CD4-positive, alpha-beta T cell (primary cell): ENCODE results near the gene SH3RF3. TPM values are rescaled to one million over a fixed set of nuclear protein-coding genes. Genes with fewer than 3 reads are reported as not detected.

Source experiments
- ATAC-seq: fragments of 200-7000 bp; cut with Tn5 transposase; one replicate; pipeline ENCODE4 v1.10.0; 2022; ENCODE audit warnings: mild to moderate bottlenecking; ENCODE audit not compliant: poor library complexity
- CTCF ChIA-PET: fragments of 350-600 bp; sonication (Branson Sonifier 250); formaldehyde crosslinking; loops from one replicate; lab custom pipeline; 2021; ENCODE audit warnings: antibody characterized with exemption, inconsistent platforms; lab: Charles Lee
- POLR2A ChIA-PET: fragments of 350-600 bp; sonication (Branson Sonifier 250); formaldehyde crosslinking; loops from one replicate; lab custom pipeline; 2021; ENCODE audit warnings: antibody characterized with exemption, inconsistent platforms; lab: Charles Lee
- DNase-seq, 14 experiments: peaks; one replicate each; pipeline ENCODE4 v3.0.0-alpha.2; 2013 to 2020; ENCODE audit warnings: mixed read lengths in 2 of 14
- H3K27ac ChIP-seq, 2 donors: one replicate each; pipeline versions ENCODE4 v1.5.1 to v1.7.0; 2013; ENCODE audit warnings: low read length in 2 of 2, low read depth in 1 of 2, mild to moderate bottlenecking in 1 of 2
- H3K27me3 ChIP-seq, 2 experiments: 1 replicate in 1 of 2; 2 replicates in 1 of 2; pipeline versions ENCODE4 v1.6.1 to v1.7.0; 2013; ENCODE audit warnings: low read length in 2 of 2, control low read depth in 1 of 2, mild to moderate bottlenecking in 1 of 2, moderate library complexity in 1 of 2; ENCODE audit not compliant: insufficient read depth in 2 of 2, control insufficient read depth in 1 of 2
- H3K36me3 ChIP-seq: one replicate; pipeline ENCODE4 v1.6.1; 2013; ENCODE audit warnings: low read length, control low read depth; ENCODE audit not compliant: insufficient read depth
- H3K4me1 ChIP-seq: one replicate; pipeline ENCODE4 v1.6.1; 2013; ENCODE audit warnings: low read length, control low read depth; ENCODE audit not compliant: insufficient read depth
- H3K4me3 ChIP-seq: one replicate; pipeline ENCODE4 v1.5.1; 2013; ENCODE audit warnings: mild to moderate bottlenecking, low read length, moderate library complexity
- H3K9me3 ChIP-seq, 2 experiments: 1 replicate in 1 of 2; 2 replicates in 1 of 2; pipeline versions ENCODE4 v1.6.1 to v1.7.0; 2013; ENCODE audit warnings: low read length in 2 of 2, mild to moderate bottlenecking in 2 of 2, control low read depth in 1 of 2, moderate library complexity in 1 of 2; ENCODE audit not compliant: control insufficient read depth in 1 of 2, insufficient read depth in 1 of 2
- H3K27ac Mint-ChIP-seq: one replicate; pipeline ENCODE4 v1.8.0; 2020; ENCODE audit warnings: mixed read lengths
- H3K27me3 Mint-ChIP-seq: one replicate; pipeline ENCODE4 v1.8.0; 2021; ENCODE audit warnings: mixed read lengths
- H3K36me3 Mint-ChIP-seq: one replicate; pipeline ENCODE4 v1.8.0; 2021; ENCODE audit warnings: low read depth, mixed read lengths
- H3K4me1 Mint-ChIP-seq: one replicate; pipeline ENCODE4 v1.8.0; 2021; ENCODE audit warnings: low read depth, mixed read lengths
- H3K4me3 Mint-ChIP-seq: one replicate; pipeline ENCODE4 v1.8.0; 2020; ENCODE audit warnings: mild to moderate bottlenecking, mixed read lengths
- H3K9me3 Mint-ChIP-seq: one replicate; pipeline ENCODE4 v1.8.0; 2020; ENCODE audit warnings: mixed read lengths
- CTCF ChIP-seq: fragments of 200-600 bp; IDR thresholded peaks from one replicate; pipeline ENCODE4 v1.8.0; 2022; ENCODE audit warnings: antibody characterized with exemption, mild to moderate bottlenecking
- intact Hi-C, 2 experiments: fragments of 100-400 bp; cut with DNase I in 1 of 2; cut with micrococcal nuclease in 1 of 2; formaldehyde crosslinking; loops; one replicate each; pipeline versions ENCODE4 v1.15.1 to v1.9.0; 2023 to 2025; cut with DNase I, micrococcal nuclease
- total RNA-seq, 174 experiments: library from RNA in 2 of 174; stranded (reverse) in 2 of 174; gene quantifications; one replicate each; pipeline ENCODE4 v1.2.3 and lab custom pipeline; 2021 to 2026

SH3RF3 gene
- total RNA-seq, 2 experiments from 2014 or later = 5.2 to 5.9 TPM

GRCh38 chr2:109229094-109229675 is 100.2 kb downstream of the SH3RF3 start:
- Histone ChIP-seq H3K36me3 (no peaks in the 10 kb centered on the region), H3K4me3 (no peak overlapping the region), H3K4me1 (peaks cover 3% of the 10 kb centered on the region), H3K27me3 (no peaks in the 10 kb centered on the region), H3K27ac (no peak overlapping the region), H3K9me3 (no peaks in the 10 kb centered on the region)
- Mint-ChIP-seq H3K36me3 (no peaks in the 10 kb centered on the region), H3K9me3 (no peaks in the 10 kb centered on the region), H3K4me1 (peaks cover 12% of the 10 kb centered on the region), H3K27me3 (peaks cover 14% of the 10 kb centered on the region), H3K27ac (no peak overlapping the region), H3K4me3 (no peak overlapping the region)
- CTCF ChIA-PET = no interaction called here
- no peak for DNase-seq
- POLR2A ChIA-PET = no interaction called here
- intact Hi-C loops = no loop called here
- no peak for ATAC-seq
- no peak for TF ChIP-seq CTCF

GRCh38 chr2:109230941-109231420 is 102.0 kb downstream of the SH3RF3 start:
- Mint-ChIP-seq H3K4me3 (no peak overlapping the region), H3K27me3 (peaks cover 14% of the 10 kb centered on the region), H3K9me3 (no peaks in the 10 kb centered on the region), H3K36me3 (no peaks in the 10 kb centered on the region), H3K4me1 (peaks cover 12% of the 10 kb centered on the region), H3K27ac (no peak overlapping the region)
- TF ChIP-seq CTCF = no peak
- ChIA-PET POLR2A (interaction anchor here (1.4 kb wide), 1 partner anchor 13 kb away, joined by 3 read pairs; no protein-coding TSS in a partner anchor), CTCF (no interaction called here)
- Histone ChIP-seq H3K27me3 (no peaks in the 10 kb centered on the region), H3K9me3 (no peaks in the 10 kb centered on the region), H3K4me3 (no peak overlapping the region), H3K27ac (no peak overlapping the region), H3K36me3 (no peaks in the 10 kb centered on the region), H3K4me1 (peaks cover 3% of the 10 kb centered on the region)
- intact Hi-C loops = no loop called here
- ATAC-seq (no peak), DNase-seq (no peak)

- H3K9me3 Mint-ChIP-seq = no peaks in the 10 kb centered on the region
- no peak for TF ChIP-seq CTCF
- Histone ChIP-seq H3K27me3 (no peaks in the 10 kb centered on the region), H3K4me3 (no peak overlapping the region), H3K27ac (no peak overlapping the region), H3K9me3 (no peaks in the 10 kb centered on the region), H3K36me3 (no peaks in the 10 kb centered on the region), H3K4me1 (peaks cover 3% of the 10 kb centered on the region)
- DNase-seq (no peak), ATAC-seq (no peak)
- H3K4me3 Mint-ChIP-seq = no peak overlapping the region
- ChIA-PET POLR2A (interaction anchor here (1.4 kb wide), 1 partner anchor 13 kb away, joined by 3 read pairs; no protein-coding TSS in a partner anchor), CTCF (no interaction called here)
- H3K36me3 Mint-ChIP-seq = no peaks in the 10 kb centered on the region
- peaks cover 14% of the 10 kb centered on the region for H3K27me3 Mint-ChIP-seq
- peaks cover 13% of the 10 kb centered on the region for H3K4me1 Mint-ChIP-seq
- no peak overlapping the region for H3K27ac Mint-ChIP-seq
- intact Hi-C loops = no loop called here
These were observed 102.4 kb downstream of the SH3RF3 start for GRCh38 chr2:109231428-109231827.
